OCI-LY7 (cell line): ENCODE measurements around the gene ATXN1.

Experiments used
- CTCF ChIP-seq: fragments of 200-600 bp; sonication (generic); conservative IDR thresholded peaks from 2 replicates; pipeline ENCODE4 v1.5.1; 2014; ENCODE audit warnings: mild to moderate bottlenecking, antibody characterized with exemption, low read length, moderate library complexity, mixed read lengths
- EZH2phosphoT487 ChIP-seq: fragments of 200-600 bp; sonication (generic); IDR thresholded peaks from 2 replicates; pipeline ENCODE4 v1.6.1; 2018; ENCODE audit warnings: low read depth, borderline replicate concordance, mild to moderate bottlenecking, mixed run types, antibody characterized with exemption, low read length, moderate library complexity, mixed read lengths

- TF ChIP-seq CTCF (no peak), EZH2phosphoT487 (no peak)
These were observed 482.0 kb downstream of the ATXN1 start for GRCh38 chr6:16279243-16279642.
